Mucosa of rectum (tissue), 2 donors: ENCODE measurements around the gene TJP1.
"Not testable (repeated sequence)": the region's sequence is repeated elsewhere in the genome, so short reads cannot be mapped to it uniquely, and the experiment has no call there.

ENCODE experiments used
- H3K27ac ChIP-seq, 2 donors: one replicate each; pipeline ENCODE4 v1.7.0; 2013; ENCODE audit warnings: inconsistent platforms in 2 of 2, low read depth in 2 of 2, low read length in 2 of 2
- H3K27me3 ChIP-seq, 2 donors: one replicate each; pipeline ENCODE4 v1.7.0; 2013; ENCODE audit warnings: low read length in 2 of 2; ENCODE audit not compliant: control insufficient read depth in 2 of 2, insufficient read depth in 2 of 2
- H3K36me3 ChIP-seq, 2 donors: one replicate each; pipeline ENCODE4 v1.7.0; 2013; ENCODE audit warnings: low read length in 2 of 2; ENCODE audit not compliant: control insufficient read depth in 2 of 2, insufficient read depth in 2 of 2
- H3K4me1 ChIP-seq, 2 donors: one replicate each; pipeline ENCODE4 v1.7.0; 2013; ENCODE audit warnings: low read length in 2 of 2, mild to moderate bottlenecking in 1 of 2; ENCODE audit not compliant: control insufficient read depth in 2 of 2, insufficient read depth in 2 of 2
- H3K4me3 ChIP-seq, 2 donors: one replicate each; pipeline ENCODE4 v1.7.0; 2013; ENCODE audit warnings: low read length in 2 of 2
- H3K9ac ChIP-seq, 2 donors: one replicate each; pipeline ENCODE4 v1.7.0; 2013; ENCODE audit warnings: low read length in 2 of 2, low read depth in 1 of 2, mild to moderate bottlenecking in 1 of 2
- H3K9me3 ChIP-seq, 2 donors: one replicate each; pipeline ENCODE4 v1.7.0; 2013; ENCODE audit warnings: low read length in 2 of 2; ENCODE audit not compliant: control insufficient read depth in 2 of 2
- donor health status: healthy.
- donor health status: Normal muscosa, but diverticular disease.

TJP1 gene

DNA sequence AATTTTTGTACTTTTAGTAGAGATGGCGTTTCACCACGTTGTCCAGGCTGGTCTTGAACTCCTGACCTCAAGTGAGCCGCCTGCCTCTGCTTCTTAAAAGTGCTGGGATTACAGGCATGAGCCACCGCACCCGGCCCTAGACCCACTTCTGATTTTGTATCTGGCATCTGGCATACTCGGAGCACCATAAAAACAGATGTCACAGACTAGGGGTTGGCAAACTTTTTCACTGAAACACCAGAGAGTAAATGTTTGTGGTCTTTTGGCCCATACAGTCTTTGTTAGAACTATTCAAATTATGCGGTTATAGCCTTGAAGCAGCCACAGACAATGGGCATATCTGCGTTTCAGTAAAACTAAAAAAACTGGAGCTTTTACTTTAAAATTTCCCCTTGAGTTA lies 110.7 kb downstream of the TJP1 start:
- no peaks in the 10 kb centered on the region for H3K9me3 ChIP-seq
- H3K36me3 ChIP-seq = peaks cover 43 to 47% of the 10 kb centered on the region in 2 donors
- no peak overlapping the region for H3K4me3 ChIP-seq
- H3K27me3 ChIP-seq = no peaks in the 10 kb centered on the region
- H3K4me1 ChIP-seq = no peaks in the 10 kb centered on the region
- H3K27ac ChIP-seq = no peak overlapping the region
- no peak overlapping the region for H3K9ac ChIP-seq

DNA sequence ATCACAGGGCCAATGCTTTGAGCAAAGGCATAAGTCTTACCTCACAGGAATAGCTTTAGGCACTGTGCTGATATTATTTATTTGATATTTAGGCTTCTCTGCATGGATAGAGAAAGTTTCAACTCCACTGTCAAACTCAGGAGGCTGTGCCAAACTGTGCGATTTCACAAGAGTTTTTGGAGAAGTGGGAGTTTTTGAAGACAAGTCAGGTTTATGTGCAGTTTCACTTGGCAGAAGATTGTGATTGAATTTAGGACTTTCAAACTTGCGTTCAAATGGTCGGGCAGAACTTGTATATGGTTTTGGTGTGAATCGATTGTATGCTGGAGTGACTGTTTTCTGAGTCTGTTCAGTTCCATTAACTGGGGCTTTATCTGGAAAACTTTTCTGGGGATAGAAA lies 113.7 kb downstream of the TJP1 start:
- no peak overlapping the region for H3K27ac ChIP-seq
- H3K36me3 ChIP-seq = peaks cover 45 to 46% of the 10 kb centered on the region in 2 donors
- H3K27me3 ChIP-seq = no peaks in the 10 kb centered on the region
- no peak overlapping the region for H3K9ac ChIP-seq
- H3K4me1 ChIP-seq = no peaks in the 10 kb centered on the region
- no peak overlapping the region for H3K4me3 ChIP-seq
- H3K9me3 ChIP-seq = no peaks in the 10 kb centered on the region

DNA sequence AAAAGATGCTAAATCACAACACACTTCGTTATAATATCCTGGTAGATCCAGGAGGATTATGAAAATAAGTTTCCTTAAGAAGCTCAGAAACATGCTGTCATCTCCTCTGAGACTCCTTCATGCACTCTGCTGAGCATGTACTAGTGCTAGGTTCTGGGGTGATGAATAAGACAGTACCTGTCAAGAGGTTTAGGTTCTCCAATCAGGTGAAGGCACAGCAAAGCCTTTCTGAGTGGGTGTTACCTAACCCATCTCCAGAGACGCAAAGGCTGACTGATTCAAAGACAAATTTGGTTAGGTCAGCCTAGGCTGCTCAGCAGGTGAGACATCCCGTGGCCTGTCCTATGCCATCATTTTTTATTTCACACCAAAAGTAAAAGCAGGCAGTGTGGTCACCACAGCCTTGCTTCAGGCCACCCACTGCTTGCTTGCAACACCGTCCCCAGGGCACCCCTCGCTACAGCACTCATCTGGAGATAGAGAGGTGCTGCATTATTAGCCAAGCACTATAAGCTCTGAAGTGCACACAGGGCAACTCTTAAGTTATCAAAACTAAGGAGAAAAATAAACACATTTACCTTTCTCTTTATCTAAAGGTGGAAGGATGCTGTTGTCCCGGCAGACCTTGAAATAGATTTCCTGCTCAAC lies 117.2 kb downstream of the TJP1 start:
- Histone ChIP-seq H3K9ac (no peak overlapping the region), H3K4me3 (no peak overlapping the region), H3K4me1 (no peaks in the 10 kb centered on the region), H3K9me3 (no peaks in the 10 kb centered on the region), H3K36me3 (peaks cover 54 to 60% of the 10 kb centered on the region in 2 donors), H3K27me3 (no peaks in the 10 kb centered on the region), H3K27ac (no peak overlapping the region)

DNA sequence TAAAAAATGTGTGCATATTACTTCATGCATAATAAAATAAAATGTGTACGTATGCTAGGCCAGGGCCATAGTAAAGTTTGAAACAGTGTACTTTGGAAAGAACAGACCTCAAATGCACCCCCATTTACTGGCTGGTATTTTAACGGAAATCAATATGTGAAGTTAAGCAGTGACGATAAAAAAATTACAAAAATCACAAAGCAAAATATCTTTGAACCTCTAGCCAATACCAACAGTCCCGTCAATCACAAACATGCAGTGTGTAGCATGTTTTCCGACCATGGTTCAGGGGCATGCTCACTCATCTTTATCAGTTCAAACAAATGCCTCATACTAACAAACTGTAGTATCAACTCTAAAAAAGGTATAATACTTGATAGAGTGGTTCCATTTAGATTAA lies 121.1 kb downstream of the TJP1 start:
- Histone ChIP-seq H3K27ac (no peak overlapping the region), H3K4me1 (no peaks in the 10 kb centered on the region), H3K9ac (no peak overlapping the region), H3K27me3 (no peaks in the 10 kb centered on the region), H3K36me3 (peaks cover 34 to 38% of the 10 kb centered on the region in 2 donors), H3K4me3 (no peak overlapping the region), H3K9me3 (no peaks in the 10 kb centered on the region)

DNA sequence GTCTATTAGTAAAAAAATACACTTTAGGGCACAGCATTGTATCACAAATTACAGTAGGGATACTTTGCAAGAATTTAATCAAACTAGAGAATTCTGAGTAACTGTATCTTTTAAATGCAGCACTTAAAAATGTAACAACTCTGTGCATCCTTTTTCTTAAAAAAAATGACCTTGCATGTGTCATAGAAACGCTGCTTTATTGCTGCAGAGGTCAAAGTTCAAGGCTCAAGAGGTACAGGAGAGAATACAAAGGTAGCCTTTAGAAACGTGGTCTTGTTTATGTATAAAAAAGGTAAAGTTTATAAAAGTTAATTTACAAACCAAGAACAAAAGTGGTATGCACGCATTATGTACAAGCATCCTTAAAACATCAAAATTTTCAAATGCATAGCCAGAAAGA lies 122.0 kb downstream of the TJP1 start:
- H3K36me3 ChIP-seq = peaks cover 31 to 35% of the 10 kb centered on the region in 2 donors
- H3K9me3 ChIP-seq = no peaks in the 10 kb centered on the region
- H3K4me1 ChIP-seq = no peaks in the 10 kb centered on the region
- H3K4me3 ChIP-seq = no peak overlapping the region
- no peak overlapping the region for H3K9ac ChIP-seq
- H3K27ac ChIP-seq = no peak overlapping the region
- H3K27me3 ChIP-seq = no peaks in the 10 kb centered on the region

DNA sequence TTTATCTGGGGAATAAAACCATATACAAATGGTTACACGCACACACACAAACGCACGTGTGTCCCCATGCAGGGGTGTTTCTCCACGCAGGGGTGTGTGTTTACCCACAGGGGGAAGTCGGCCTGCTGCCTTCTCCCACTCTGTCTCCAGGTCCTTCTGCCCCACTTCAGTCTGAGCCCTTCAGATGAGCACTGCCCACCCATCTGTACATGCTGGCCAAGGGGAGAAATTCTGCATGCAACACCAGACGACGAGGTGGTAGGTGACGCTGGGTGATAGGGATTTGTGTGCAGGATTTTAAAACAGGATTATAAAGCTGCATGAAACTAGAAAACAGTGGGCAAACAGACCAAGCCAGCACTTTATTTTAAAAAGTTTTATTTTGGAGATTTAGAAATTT lies 122.5 kb downstream of the TJP1 start:
- Histone ChIP-seq H3K4me3 (no peak overlapping the region), H3K36me3 (peaks cover 26 to 30% of the 10 kb centered on the region in 2 donors), H3K27ac (no peak overlapping the region), H3K4me1 (no peaks in the 10 kb centered on the region), H3K9me3 (no peaks in the 10 kb centered on the region), H3K27me3 (no peaks in the 10 kb centered on the region), H3K9ac (no peak overlapping the region)

DNA sequence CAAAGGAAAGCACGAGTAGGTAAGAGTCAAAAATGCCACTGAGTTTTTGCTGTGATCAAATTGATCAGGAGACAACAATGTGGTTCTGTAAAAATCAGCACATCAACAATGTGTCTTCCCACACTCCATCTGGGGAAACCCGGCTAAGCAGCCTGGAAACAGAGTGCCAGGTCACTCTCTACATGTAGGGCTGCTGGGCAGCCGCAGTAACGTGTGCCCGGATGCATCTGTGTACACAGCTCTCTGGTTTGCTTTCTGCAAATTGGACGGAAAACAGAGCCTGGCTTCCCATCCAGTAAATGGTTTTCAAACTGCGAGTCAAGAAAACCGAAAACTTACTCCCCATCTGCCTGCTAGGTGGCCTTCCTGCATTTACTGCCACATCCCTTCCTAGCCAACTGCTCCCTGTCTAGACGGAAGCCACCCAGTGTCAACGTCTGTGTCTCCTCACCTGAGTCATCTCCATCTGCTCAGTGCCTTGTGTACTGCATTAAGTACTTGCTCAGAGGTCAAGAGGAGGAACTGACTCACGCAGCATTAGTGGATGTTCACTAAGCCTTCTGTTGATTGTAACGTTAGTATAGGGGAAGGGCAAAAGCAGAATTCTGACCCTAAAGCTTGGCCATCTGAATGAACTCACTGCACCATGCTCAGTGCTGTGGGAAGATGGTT lies 124.1 kb downstream of the TJP1 start:
- H3K27ac ChIP-seq = no peak overlapping the region
- H3K9me3 ChIP-seq = no peaks in the 10 kb centered on the region
- H3K36me3 ChIP-seq = peaks cover 16 to 24% of the 10 kb centered on the region in 2 donors

DNA sequence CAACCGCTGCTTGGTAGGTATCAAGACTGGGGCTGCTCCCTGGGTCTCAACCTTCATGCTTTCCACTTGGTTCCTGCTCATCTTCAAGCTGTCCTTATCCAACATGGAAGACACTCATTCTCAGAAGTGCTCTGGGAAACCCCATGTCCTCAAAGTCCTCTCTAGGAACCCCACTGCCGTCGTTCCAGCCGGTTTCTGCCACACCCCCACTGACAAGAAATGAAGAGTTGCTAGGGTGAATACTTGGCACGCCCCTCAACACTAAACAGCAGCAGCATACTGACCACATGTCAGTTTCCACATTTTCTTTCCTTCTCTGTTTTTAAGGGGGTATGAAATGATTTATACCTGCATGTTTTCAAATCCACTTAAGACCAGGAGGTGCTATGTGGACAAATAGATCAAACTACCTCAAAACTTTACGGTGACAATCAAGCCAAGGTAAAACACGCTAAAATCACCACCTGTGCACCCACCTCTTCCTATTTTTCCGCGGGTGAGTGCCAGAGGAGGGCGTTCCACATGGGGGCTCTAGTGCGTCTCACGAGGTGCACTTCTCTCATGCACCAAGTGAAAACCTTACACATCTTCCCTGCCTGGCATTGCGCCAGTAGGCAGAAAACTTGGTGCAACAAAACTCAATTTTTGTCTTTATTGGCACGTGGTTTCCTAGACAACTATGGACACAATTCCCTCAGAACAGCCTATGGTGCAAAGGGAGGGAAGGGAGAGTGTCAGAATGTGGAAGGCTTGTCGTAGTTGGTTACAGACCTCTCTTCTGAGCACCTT lies 125.1 kb downstream of the TJP1 start:
- Histone ChIP-seq H3K4me3 (no peak overlapping the region), H3K27ac (no peak overlapping the region), H3K9me3 (no peaks in the 10 kb centered on the region), H3K4me1 (no peaks in the 10 kb centered on the region), H3K27me3 (no peaks in the 10 kb centered on the region), H3K9ac (no peak overlapping the region), H3K36me3 (peaks cover 12 to 19% of the 10 kb centered on the region in 2 donors)

More for the DNA sequence above, 124.1 kb downstream of the TJP1 start:
- Histone ChIP-seq H3K4me3 (no peak overlapping the region), H3K27me3 (no peaks in the 10 kb centered on the region), H3K9ac (no peak overlapping the region), H3K4me1 (no peaks in the 10 kb centered on the region)

DNA sequence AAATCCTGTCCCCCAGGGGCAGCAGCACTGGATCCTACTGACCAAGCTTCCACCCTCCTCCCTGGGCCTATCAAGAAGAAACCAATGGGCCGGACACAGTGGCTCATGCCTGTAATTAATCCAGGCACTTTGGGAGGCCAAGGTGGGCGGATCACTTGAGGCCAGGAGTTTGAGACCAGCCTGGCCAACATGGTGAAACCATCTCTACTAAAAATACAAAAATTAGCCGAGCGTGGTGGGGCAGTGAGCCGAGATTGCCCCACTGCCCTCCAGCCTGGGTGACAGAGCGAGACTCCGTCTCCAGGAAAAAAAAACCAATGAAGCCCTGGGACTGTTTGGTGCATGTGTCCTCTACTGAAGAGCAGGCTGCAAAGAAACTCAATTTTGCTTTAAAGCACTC lies 125.8 kb downstream of the TJP1 start:
- not testable (repeated sequence) for H3K9me3 ChIP-seq, H3K27me3 ChIP-seq

DNA sequence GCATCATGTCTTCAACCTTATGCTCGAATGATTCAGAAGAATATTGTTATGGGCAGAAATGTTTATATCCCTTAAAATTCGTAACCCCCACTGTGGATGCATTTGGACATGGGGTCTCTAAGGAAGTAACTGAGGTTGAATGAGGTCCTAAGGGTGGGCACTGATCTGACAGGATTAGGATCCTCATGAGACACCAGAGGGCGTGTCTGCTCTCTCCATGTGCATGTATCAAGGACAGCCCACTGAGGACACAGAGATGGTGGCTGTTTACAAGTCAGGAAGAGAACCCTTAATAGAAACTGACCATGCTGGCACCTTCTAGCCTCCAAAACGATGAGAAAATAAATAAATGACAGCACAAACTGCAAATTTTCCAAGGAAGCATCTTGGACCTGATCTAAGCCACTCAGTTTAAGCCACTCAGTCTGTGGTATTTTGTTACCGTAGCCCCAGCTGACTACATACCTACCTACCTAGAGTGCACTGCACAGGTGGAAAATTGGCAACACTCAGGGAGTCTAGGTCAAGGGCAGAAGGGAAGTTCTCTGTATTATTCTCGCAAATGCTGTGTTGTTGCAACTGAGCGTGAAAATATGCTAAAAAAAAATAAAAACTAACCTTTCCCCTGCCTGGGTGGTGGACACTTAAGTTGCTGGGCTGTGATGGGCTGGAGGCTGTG lies 126.6 kb downstream of the TJP1 start:
- Histone ChIP-seq H3K4me1 (no peaks in the 10 kb centered on the region), H3K36me3 (peaks cover 6 to 10% of the 10 kb centered on the region in 2 donors), H3K27me3 (no peaks in the 10 kb centered on the region), H3K9ac (no peak overlapping the region), H3K27ac (no peak overlapping the region), H3K4me3 (no peak overlapping the region), H3K9me3 (no peaks in the 10 kb centered on the region)

More for the DNA sequence above, 125.8 kb downstream of the TJP1 start:
- H3K4me3 ChIP-seq, H3K27ac ChIP-seq, H3K9ac ChIP-seq, H3K4me1 ChIP-seq: not testable (repeated sequence)
- peaks cover 12 to 17% of the 10 kb centered on the region in 2 donors for H3K36me3 ChIP-seq
